Thoracic aorta (tissue), 2 donors: ENCODE measurements around the gene WDFY4. TPM values are rescaled to one million over a fixed set of nuclear protein-coding genes. Genes with fewer than 3 reads are reported as not detected.

Experiments
- ATAC-seq: fragments of 150-250 bp; one replicate; pipeline ENCODE4 v1.8.0; 2017; ENCODE audit warnings: low read depth; ENCODE audit not compliant: insufficient number of reproducible peaks, low FRiP score
- DNase-seq: peaks from one replicate; pipeline ENCODE4 v3.0.0-alpha.2; 2020; ENCODE audit warnings: low spot score
- H3K27ac ChIP-seq, 2 donors: fragments of 200-600 bp; sonication (generic); 1 replicate in 1 of 2; 2 replicates in 1 of 2; pipeline ENCODE4 v1.5.1; 2016; ENCODE audit warnings: mild to moderate bottlenecking in 2 of 2, moderate library complexity in 2 of 2
- H3K27me3 ChIP-seq: fragments of 200-600 bp; sonication (generic); replicated peaks from 2 replicates; pipeline ENCODE4 v1.6.0; 2016; ENCODE audit warnings: mild to moderate bottlenecking; ENCODE audit not compliant: insufficient read depth
- H3K36me3 ChIP-seq: fragments of 200-600 bp; sonication (generic); one replicate; pipeline ENCODE4 v1.5.1; 2016
- H3K4me1 ChIP-seq, 2 donors: fragments of 200-600 bp; sonication (generic); 1 replicate in 1 of 2; 2 replicates in 1 of 2; pipeline versions ENCODE4 v1.5.1 to v1.6.0; 2016; ENCODE audit warnings: low read depth in 2 of 2, mild to moderate bottlenecking in 1 of 2; ENCODE audit not compliant: control insufficient read depth in 1 of 2
- H3K4me3 ChIP-seq: fragments of 200-600 bp; sonication (generic); 2 replicates; pipeline ENCODE4 v1.5.1; 2016; ENCODE audit warnings: mild to moderate bottlenecking
- H3K9me3 ChIP-seq: fragments of 200-600 bp; sonication (generic); 2 replicates; pipeline ENCODE4 v1.5.1; 2016
- CTCF ChIP-seq: fragments of 200-600 bp; sonication (generic); IDR thresholded peaks from one replicate; pipeline ENCODE4 v1.5.1; 2019; ENCODE audit warnings: antibody characterized with exemption
- total RNA-seq, 2 donors: library from RNA; depleted of rRNA; stranded (reverse); fragments of >200 nt; gene quantifications; one replicate each; pipeline versions ENCODE4 v1.1.0 to v1.2.3, GENCODE V29; 2016

Gene WDFY4
- total RNA-seq, 2 donors from 2014 or later = 10.0 to 14.9 TPM

DNA sequence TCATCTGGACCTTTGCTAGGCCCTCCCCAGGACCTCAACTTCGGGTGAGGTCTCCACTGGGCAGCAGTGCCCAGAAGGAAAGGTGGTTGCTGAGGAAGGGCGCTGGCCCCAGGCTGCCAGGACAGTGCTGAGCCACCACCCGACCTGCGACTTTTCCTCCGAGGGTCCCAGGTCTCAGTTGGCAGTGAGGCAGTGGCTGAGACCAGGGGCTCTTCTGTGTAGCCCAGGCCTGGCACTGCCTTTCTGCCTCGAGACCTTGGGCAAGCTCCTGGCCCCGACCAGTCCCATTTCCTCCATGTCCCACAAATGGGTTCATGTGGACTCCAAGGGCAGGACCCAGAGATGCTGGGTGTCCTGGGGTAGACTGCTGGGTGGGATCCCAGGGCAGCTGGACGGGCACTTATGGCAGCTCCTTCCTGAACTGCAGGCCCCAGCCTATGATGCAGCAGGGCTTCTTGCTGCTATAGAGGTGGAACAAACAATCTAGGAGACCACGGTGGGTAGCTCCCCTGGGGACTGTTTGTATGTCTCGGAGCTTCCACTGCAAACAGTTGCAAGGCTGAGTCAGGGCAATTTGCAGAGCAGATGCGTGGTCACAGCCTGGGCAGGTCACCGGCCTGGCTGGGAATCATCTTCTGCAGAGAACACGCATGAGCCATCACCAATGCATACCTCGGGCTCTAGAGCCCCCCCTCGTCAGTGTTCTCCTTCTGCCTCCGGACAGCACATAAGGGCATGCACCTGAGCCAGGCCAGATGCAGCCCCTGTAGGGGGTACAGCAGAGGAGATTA, 272.9 kb downstream of the WDFY4 start:
- no peak for ATAC-seq
- Histone ChIP-seq H3K9me3 (no peaks in the 10 kb centered on the region), H3K27me3 (no peaks in the 10 kb centered on the region), H3K27ac (no peak overlapping the region), H3K36me3 (no peaks in the 10 kb centered on the region), H3K4me3 (no peak overlapping the region), H3K4me1 (no peaks in the 10 kb centered on the region)
- TF ChIP-seq CTCF = no peak
- no peak for DNase-seq

- H3K36me3 ChIP-seq = no peaks in the 10 kb centered on the region
- no peak for ATAC-seq
- DNase-seq = no peak
- H3K27ac ChIP-seq = no peak overlapping the region
- no peak overlapping the region for H3K4me3 ChIP-seq
- no peak for TF ChIP-seq CTCF
- H3K27me3 ChIP-seq = no peaks in the 10 kb centered on the region
- H3K9me3 ChIP-seq = no peaks in the 10 kb centered on the region
- H3K4me1 ChIP-seq = no peaks in the 10 kb centered on the region
Observed at GRCh38 chr10:48958598-48959190, 274.0 kb downstream of the WDFY4 start.

DNA sequence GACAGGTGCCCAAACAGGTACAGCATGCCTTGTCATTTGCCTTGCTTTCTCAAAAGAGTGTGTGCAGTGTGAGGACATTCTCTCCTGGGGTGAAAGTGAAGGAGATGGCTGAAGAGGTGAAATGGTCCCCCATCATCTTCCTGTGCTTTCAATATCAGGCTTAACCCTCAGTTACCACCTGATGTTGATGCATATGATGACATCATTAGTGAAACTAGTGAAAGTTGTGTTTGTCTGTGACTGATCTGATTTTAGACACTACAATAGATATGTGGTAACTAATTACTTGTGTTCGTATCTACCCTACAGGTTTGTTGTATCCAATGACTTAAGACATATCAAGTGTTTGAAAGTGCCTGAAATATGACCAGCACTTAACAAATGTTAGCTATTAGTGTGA, 279.4 kb downstream of the WDFY4 start:
- Histone ChIP-seq H3K4me1 (no peaks in the 10 kb centered on the region), H3K27me3 (no peaks in the 10 kb centered on the region), H3K36me3 (no peaks in the 10 kb centered on the region), H3K27ac (no peak overlapping the region), H3K9me3 (no peaks in the 10 kb centered on the region), H3K4me3 (no peak overlapping the region)
- ATAC-seq = no peak
- no peak for DNase-seq
- TF ChIP-seq CTCF = no peak

- Histone ChIP-seq H3K36me3 (no peaks in the 10 kb centered on the region), H3K27ac (no peak overlapping the region), H3K4me1 (no peaks in the 10 kb centered on the region), H3K4me3 (no peak overlapping the region), H3K9me3 (no peaks in the 10 kb centered on the region), H3K27me3 (no peaks in the 10 kb centered on the region)
- TF ChIP-seq CTCF = no peak
- ATAC-seq (no peak), DNase-seq (no peak)
Observed at GRCh38 chr10:48965460-48965859, 280.8 kb downstream of the WDFY4 start.

DNA sequence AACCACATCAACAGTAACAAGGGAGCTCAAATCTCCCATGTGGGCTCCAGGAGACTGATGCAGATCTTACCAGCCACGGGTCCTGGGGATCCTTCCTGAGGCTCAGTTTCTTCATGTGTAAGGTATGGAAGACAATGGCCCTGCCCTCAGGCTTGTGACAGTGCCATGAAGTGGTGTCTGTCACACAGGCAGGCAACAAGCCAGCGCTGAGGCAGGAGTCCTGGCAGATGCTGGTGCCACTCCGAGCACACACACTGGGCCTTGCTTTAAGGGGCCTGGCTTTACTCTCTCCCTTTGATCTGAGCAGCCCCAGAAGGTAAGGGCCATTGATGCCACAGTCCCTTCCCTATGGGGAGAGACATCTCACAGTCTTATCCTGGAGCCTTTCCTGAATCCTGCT, 283.4 kb downstream of the WDFY4 start:
- ATAC-seq = no peak
- TF ChIP-seq CTCF = no peak
- H3K36me3 ChIP-seq = no peaks in the 10 kb centered on the region

More for the DNA sequence above, 283.4 kb downstream of the WDFY4 start:
- Histone ChIP-seq H3K4me1 (no peaks in the 10 kb centered on the region), H3K27me3 (no peaks in the 10 kb centered on the region), H3K4me3 (no peak overlapping the region), H3K27ac (no peak overlapping the region), H3K9me3 (no peaks in the 10 kb centered on the region)
- DNase-seq = no peak
